Activated T-helper 1 cell treated with anti-CD3 and anti-CD28 coated beads, Interleukin-12 subunit alpha, Interleukin-12 subunit beta, Interleukin-2, Interleukin-4 antibody, amounts not matched to agents 30 ng/mL and 10 ng/mL and 1 ng/mL, durations not matched to agents 14 hours and 24 hours and 36 hours (primary cell): ENCODE results near the gene NIPAL3. TPM values are rescaled to one million over a fixed set of nuclear protein-coding genes. Genes with fewer than 3 reads are reported as not detected.

ENCODE experiments used
- DNase-seq: peaks from one replicate; pipeline ENCODE4 v3.0.0; 2021; ENCODE audit warnings: low spot score
- H3K27ac Mint-ChIP-seq: one replicate; pipeline ENCODE4 v1.8.0; 2021; ENCODE audit warnings: mild to moderate bottlenecking, mixed read lengths
- H3K27me3 Mint-ChIP-seq: one replicate; pipeline ENCODE4 v1.8.0; 2022; ENCODE audit warnings: mild to moderate bottlenecking, moderate library complexity, mixed read lengths; ENCODE audit not compliant: insufficient read depth
- H3K36me3 Mint-ChIP-seq: one replicate; pipeline ENCODE4 v1.8.0; 2021; ENCODE audit warnings: low read depth, mixed read lengths
- H3K4me1 Mint-ChIP-seq: one replicate; pipeline ENCODE4 v1.8.0; 2021; ENCODE audit warnings: low read depth, mixed read lengths
- H3K4me3 Mint-ChIP-seq: one replicate; pipeline ENCODE4 v1.8.0; 2021; ENCODE audit warnings: mild to moderate bottlenecking, moderate library complexity, mixed read lengths
- H3K9me3 Mint-ChIP-seq: one replicate; pipeline ENCODE4 v1.8.0; 2021; ENCODE audit warnings: mixed read lengths
- intact Hi-C: fragments of 100-400 bp; cut with micrococcal nuclease; formaldehyde crosslinking; loops from one replicate; pipeline ENCODE4 v1.15.1; 2024
- total RNA-seq: library from RNA; stranded (reverse); gene quantifications from 2 replicates; pipeline ENCODE4 v1.2.3, GENCODE V29; 2022

NIPAL3 gene
- total RNA-seq, 1 donor from 2014 or later = 23.5 TPM

DNA sequence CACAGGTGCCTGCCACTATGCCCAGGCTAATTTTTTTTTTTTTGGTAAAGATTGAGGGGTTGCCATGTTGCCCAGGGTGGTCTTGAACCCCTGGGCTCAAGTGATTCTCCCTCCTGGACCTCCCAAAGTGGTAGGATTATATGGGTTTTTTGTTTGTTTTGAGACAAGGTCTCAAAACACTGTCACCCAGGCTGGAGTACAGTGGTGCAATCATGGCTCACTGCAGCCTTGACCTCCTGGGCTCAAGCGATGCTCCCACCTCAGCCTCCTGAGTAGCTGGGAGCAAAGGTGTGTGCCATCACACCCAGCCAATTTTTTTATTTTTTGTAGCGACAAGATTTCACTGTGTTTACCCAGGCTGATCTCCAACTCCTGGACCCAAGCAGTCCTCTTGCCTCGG lies 78.2 kb downstream of the NIPAL3 start:
- Mint-ChIP-seq H3K4me3 (no peak overlapping the region), H3K27me3 (peaks cover 7% of the 10 kb centered on the region), H3K9me3 (no peaks in the 10 kb centered on the region), H3K36me3 (peaks cover 1% of the 10 kb centered on the region), H3K4me1 (peaks cover 8% of the 10 kb centered on the region), H3K27ac (no peak overlapping the region)
- intact Hi-C loops = no loop called here
- no peak for DNase-seq

DNA sequence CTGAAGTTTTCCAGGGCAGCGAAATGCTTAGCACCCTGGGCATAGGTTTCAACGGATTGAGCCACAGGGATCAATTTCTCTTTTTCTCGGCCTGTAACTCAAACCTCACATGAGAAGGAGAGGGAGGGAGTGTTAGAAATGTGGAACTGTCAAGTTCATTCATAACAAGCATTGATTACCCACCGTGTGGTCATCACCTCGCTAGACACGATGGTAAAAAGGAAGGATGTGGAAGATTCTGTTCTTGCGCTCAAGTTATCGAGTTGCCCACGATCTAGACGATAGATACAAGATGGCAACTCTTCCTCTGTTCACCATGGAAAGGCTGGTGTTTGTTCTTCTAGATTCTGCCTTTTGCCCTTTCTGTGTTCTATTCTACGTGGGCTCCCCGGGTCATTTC lies 83.0 kb downstream of the NIPAL3 start:
- Mint-ChIP-seq H3K4me3 (no peak overlapping the region), H3K4me1 (peaks cover 31% of the 10 kb centered on the region), H3K36me3 (no peaks in the 10 kb centered on the region), H3K9me3 (no peaks in the 10 kb centered on the region), H3K27me3 (peaks cover 7% of the 10 kb centered on the region), H3K27ac (no peak overlapping the region)
- intact Hi-C loops = no loop called here
- no peak for DNase-seq

DNA sequence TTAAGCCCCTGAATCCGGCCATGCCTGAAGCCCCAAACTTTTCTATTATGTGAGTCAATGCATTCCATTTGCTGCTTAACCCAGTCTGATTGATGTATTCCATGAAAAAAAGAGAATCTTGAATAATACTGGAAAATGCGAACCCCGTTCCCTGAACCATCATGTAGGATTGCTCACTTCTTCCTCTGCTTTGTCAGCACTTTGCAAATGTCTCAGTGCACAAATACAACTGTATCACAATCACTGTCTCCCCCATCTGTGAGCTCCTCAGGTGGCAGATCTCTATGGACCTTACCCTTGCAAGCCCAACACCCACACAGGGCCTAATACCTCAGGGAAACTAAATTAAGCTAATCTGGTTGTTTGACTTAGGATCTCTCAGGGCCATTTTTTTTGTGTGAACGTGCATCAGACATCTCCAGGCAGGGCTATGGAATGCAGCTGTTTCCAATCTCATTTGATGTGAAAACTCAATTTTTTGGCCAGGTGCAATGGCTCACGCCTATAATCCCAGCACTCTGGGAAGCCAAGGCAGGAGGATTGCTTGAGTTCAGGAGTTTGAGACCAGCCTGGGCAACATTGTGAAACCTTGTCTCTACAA lies 84.9 kb downstream of the NIPAL3 start:
- Mint-ChIP-seq H3K27me3 (peaks cover 6% of the 10 kb centered on the region), H3K27ac (peak overlapping the region; percentile 93), H3K4me3 (peak overlapping the region; percentile 86), H3K9me3 (no peaks in the 10 kb centered on the region), H3K4me1 (peaks cover 45% of the 10 kb centered on the region), H3K36me3 (no peaks in the 10 kb centered on the region)
- intact Hi-C loops = loop anchor here (5.0 to 10.0 kb wide), 2 partner anchors 247 to 744 kb away; partner anchors contain the start of genes CLIC4 and RSRP1
- no peak for DNase-seq

DNA sequence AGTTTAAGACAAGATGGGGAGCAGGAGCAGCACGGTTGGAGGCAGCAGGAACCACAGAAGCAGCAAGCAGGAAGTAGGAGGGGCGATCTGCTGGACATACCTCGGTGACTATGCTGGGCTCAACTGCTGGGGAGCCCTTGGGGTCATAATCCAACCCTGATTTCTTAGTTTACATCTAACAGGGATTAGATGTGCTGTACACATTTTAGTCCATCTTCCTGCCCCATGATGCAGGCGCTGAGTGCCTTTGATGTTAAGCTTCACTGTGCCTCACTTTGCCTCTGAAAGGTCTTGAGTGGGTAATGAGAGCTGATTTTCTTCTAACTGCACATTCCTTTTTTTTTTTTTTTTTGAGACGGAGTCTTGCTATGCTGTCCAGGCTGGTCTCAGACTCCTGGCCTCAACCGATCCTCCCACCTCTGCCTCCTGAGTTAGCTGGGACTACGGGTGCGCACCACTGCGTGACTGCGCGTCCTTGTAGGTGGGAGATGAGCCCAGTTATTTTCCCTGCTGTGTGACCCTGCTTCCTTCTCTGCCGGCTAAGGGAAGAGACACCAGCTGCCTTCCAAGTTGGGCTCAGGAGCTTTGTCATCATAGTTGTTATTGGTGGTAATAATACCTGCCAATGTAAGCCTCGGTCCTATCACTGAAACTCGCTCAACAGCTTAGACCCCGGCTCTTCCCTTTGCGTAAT lies 85.9 kb downstream of the NIPAL3 start:
- H3K4me1 Mint-ChIP-seq = peaks cover 53% of the 10 kb centered on the region
- H3K9me3 Mint-ChIP-seq = no peaks in the 10 kb centered on the region
- H3K27ac Mint-ChIP-seq = peak overlapping the region; percentile 93
- H3K36me3 Mint-ChIP-seq = no peaks in the 10 kb centered on the region
- intact Hi-C loops = loop anchor here (1.0 to 10.0 kb wide), 8 partner anchors 13 to 743 kb away; partner anchors contain the start of genes CLIC4, NIPAL3, PNRC2 and RSRP1
- H3K27me3 Mint-ChIP-seq = peaks cover 6% of the 10 kb centered on the region
- H3K4me3 Mint-ChIP-seq = peak overlapping the region; percentile 86
- peak; percentile 48 for DNase-seq

- H3K9me3 Mint-ChIP-seq = no peaks in the 10 kb centered on the region
- peak; percentile 79 for DNase-seq
Measured at GRCh38 chr1:24502065-24502708, 86.6 kb downstream of the NIPAL3 start.

DNA sequence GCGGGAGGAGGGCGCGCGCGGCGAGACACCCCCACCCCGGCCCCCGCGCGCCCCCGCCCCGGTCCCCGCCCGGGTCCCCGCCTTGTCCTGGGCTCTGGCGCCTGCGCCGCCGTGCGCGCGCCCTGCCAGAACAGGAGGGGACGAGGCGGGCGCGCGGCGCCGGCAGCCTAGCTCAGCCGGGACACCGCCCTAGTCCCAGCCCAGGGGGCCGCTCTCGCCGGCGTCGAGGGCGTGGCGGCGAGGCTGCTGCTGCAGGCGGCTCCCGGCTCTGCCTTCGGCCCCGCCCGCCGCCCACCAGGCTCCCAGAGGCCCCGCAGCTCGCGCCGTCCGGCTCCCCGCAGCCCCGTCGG lies 87.1 kb downstream of the NIPAL3 start, which contains the start of gene RCAN3:
Gene RCAN3 (plus strand): TSS at position 128 of the 350 bp plus-strand sequence. CDS start 11,537 bp downstream, outside the sequence.
- H3K4me1 Mint-ChIP-seq = peaks cover 64% of the 10 kb centered on the region
- H3K27ac Mint-ChIP-seq = peak within 1 kb of the TSS; percentile 94
- H3K27me3 Mint-ChIP-seq = no peaks in the 10 kb centered on the region
- intact Hi-C loops = loop anchor here (1.0 to 10.0 kb wide), 9 partner anchors 14 to 742 kb away; partner anchors contain the start of genes CLIC4, NIPAL3, PNRC2 and RSRP1
- peak within 1 kb of the TSS; percentile 97 for H3K4me3 Mint-ChIP-seq
- peak; percentile 91 for DNase-seq
- H3K9me3 Mint-ChIP-seq = no peaks in the 10 kb centered on the region
- H3K36me3 Mint-ChIP-seq = peaks cover 8% of the 10 kb centered on the region

More at GRCh38 chr1:24502065-24502708, 86.6 kb downstream of the NIPAL3 start:
- Mint-ChIP-seq H3K4me3 (peak overlapping the region; percentile 86), H3K4me1 (peaks cover 59% of the 10 kb centered on the region), H3K36me3 (peaks cover 3% of the 10 kb centered on the region), H3K27me3 (peaks cover 4% of the 10 kb centered on the region), H3K27ac (peak overlapping the region; percentile 93)
- intact Hi-C loops = loop anchor here (1.0 to 10.0 kb wide), 8 partner anchors 14 to 743 kb away; partner anchors contain the start of genes CLIC4, NIPAL3, PNRC2 and RSRP1

- DNase-seq = peak; percentile 21
- H3K9me3 Mint-ChIP-seq = no peaks in the 10 kb centered on the region
- intact Hi-C loops = loop anchor here (1.0 to 10.0 kb wide), 3 partner anchors 139 to 742 kb away; partner anchors contain the start of genes CLIC4 and RSRP1
- H3K4me3 Mint-ChIP-seq = peak overlapping the region; percentile 97
- peaks cover 11% of the 10 kb centered on the region for H3K36me3 Mint-ChIP-seq
- peaks cover 69% of the 10 kb centered on the region for H3K4me1 Mint-ChIP-seq
- H3K27me3 Mint-ChIP-seq = no peaks in the 10 kb centered on the region
- peak overlapping the region; percentile 94 for H3K27ac Mint-ChIP-seq
Measured at GRCh38 chr1:24503059-24503751, 87.6 kb downstream of the NIPAL3 start.

- Mint-ChIP-seq H3K4me1 (peaks cover 73% of the 10 kb centered on the region), H3K27ac (peak overlapping the region; percentile 94), H3K27me3 (no peaks in the 10 kb centered on the region), H3K36me3 (peaks cover 17% of the 10 kb centered on the region), H3K4me3 (peak overlapping the region; percentile 97), H3K9me3 (no peaks in the 10 kb centered on the region)
- DNase-seq = no peak
- intact Hi-C loops = loop anchor here (1.0 to 10.0 kb wide), 3 partner anchors 138 to 741 kb away; partner anchors contain the start of genes CLIC4 and RSRP1
Measured at GRCh38 chr1:24503870-24504523, 88.4 kb downstream of the NIPAL3 start.

GRCh38 chr1:24504560-24504959 lies 89.0 kb downstream of the NIPAL3 start:
- peak overlapping the region; percentile 97 for H3K4me3 Mint-ChIP-seq
- H3K4me1 Mint-ChIP-seq = peaks cover 73% of the 10 kb centered on the region
- H3K27ac Mint-ChIP-seq = peak overlapping the region; percentile 94
- intact Hi-C loops = loop anchor here (5.0 to 10.0 kb wide), 2 partner anchors 243 to 740 kb away; partner anchors contain the start of genes CLIC4 and RSRP1
- no peaks in the 10 kb centered on the region for H3K27me3 Mint-ChIP-seq
- no peaks in the 10 kb centered on the region for H3K9me3 Mint-ChIP-seq
- H3K36me3 Mint-ChIP-seq = peaks cover 20% of the 10 kb centered on the region
- no peak for DNase-seq

- no peak for DNase-seq
- peaks cover 29% of the 10 kb centered on the region for H3K36me3 Mint-ChIP-seq
- H3K4me1 Mint-ChIP-seq = peaks cover 76% of the 10 kb centered on the region
- peak overlapping the region; percentile 23 for H3K4me3 Mint-ChIP-seq
- H3K27me3 Mint-ChIP-seq = no peaks in the 10 kb centered on the region
- no peaks in the 10 kb centered on the region for H3K9me3 Mint-ChIP-seq
- H3K27ac Mint-ChIP-seq = peak overlapping the region; percentile 79
- intact Hi-C loops = loop anchor here (10.0 kb wide), 1 partner anchor 739 kb away; the partner anchor contains the start of gene RSRP1
Measured at GRCh38 chr1:24505816-24506215, 90.2 kb downstream of the NIPAL3 start.

DNA sequence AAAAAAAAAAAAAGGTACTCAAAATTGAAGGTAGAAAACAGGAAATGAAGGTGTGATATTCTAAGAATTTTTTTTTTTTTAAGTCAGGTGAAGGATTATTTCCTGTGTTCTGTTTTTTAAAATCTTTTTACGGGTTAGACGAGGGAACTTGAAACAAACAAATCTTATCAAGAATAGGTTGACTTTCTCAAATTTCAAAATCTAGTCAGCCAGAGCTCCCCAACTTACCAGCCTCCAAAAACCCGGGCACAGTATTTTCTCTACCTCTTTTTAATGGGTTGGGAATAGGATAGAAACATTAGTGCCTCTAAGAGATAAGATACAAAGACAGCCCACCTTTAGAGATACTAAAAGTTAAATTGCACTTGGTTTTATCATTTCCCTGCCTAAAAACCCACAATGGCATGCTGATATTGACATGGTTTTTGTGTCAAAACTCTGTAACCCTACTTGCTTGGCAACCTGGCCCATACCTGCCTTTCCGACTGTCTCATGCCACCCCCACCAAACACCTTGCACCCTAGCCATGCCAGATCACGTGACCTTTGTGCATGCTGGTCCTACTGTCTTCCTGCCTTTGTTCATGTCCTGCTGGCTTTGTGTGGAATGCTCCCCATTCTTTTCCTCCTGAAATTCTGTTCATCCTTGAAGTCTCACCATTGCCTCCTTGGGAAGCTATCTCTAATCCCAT lies 91.2 kb downstream of the NIPAL3 start:
- intact Hi-C loops = loop anchor here (10.0 kb wide), 1 partner anchor 738 kb away; the partner anchor contains the start of gene RSRP1
- H3K4me3 Mint-ChIP-seq = peak overlapping the region; percentile 66
- peak overlapping the region; percentile 87 for H3K27ac Mint-ChIP-seq
- peaks cover 32% of the 10 kb centered on the region for H3K36me3 Mint-ChIP-seq
- no peaks in the 10 kb centered on the region for H3K9me3 Mint-ChIP-seq
- no peak for DNase-seq
- H3K4me1 Mint-ChIP-seq = peaks cover 72% of the 10 kb centered on the region
- H3K27me3 Mint-ChIP-seq = no peaks in the 10 kb centered on the region
